ENCODE measurements around the gene NSUN2. TPM values are rescaled to one million over a fixed set of nuclear protein-coding genes. Genes with fewer than 3 reads are reported as not detected.

Gene NSUN2
- total RNA-seq, 1 experiment from 2014 or later: 155 TPM

- Histone ChIP-seq H4K20me1 (ENCODE audit: insufficient read depth) (no peaks in the 10 kb centered on the region), H3K27ac (no peak overlapping the region), H3K79me2 (ENCODE audit: low read depth) (no peaks in the 10 kb centered on the region), H2AFZ (no peak overlapping the region), H3K4me2 (no peak overlapping the region), H3K27me3 (ENCODE audit: insufficient read depth, low read depth) (no peaks in the 10 kb centered on the region), H3K4me1 (replicated peaks; ENCODE audit: insufficient read depth) (no peaks in the 10 kb centered on the region), H3K9me2 (ENCODE audit: insufficient read depth) (no peaks in the 10 kb centered on the region), H3K4me3 (no peak overlapping the region), H3F3A (ENCODE audit: insufficient read depth, low read depth) (no peaks in the 10 kb centered on the region), H3K36me3 (ENCODE audit: low read depth) (peaks cover 24% of the 10 kb centered on the region), H3K9me3 (ENCODE audit: insufficient read depth, low read depth) (no peaks in the 10 kb centered on the region)
- DNase-seq: no peak
- CTCF ChIA-PET: no interaction called here
- POLR2A ChIA-PET (ENCODE audit: unreplicated experiment): no interaction called here
- BruUV-seq (replicated peaks): no TSS peak
- intact Hi-C loops (cut with micrococcal nuclease; ENCODE audit: unreplicated experiment): no loop called here
- no peak for TF ChIP-seq CTCF (conservative IDR thresholded peaks at IDR 0.05)
- TF ChIP-seq EZH2 (IDR thresholded peaks at IDR 0.05; ENCODE audit: low read depth): no peak
These were observed 23.8 kb upstream of the NSUN2 start for GRCh38 chr5:6656680-6657079.

- POLR2A ChIA-PET (ENCODE audit: unreplicated experiment): no interaction called here
- H3K27ac ChIP-seq: no peak overlapping the region
These were observed 22.6 kb upstream of the NSUN2 start for GRCh38 chr5:6655432-6655831.

GRCh38 chr5:6652025-6652424 lies 19.2 kb upstream of the NSUN2 start:
- Histone ChIP-seq H3K27ac (no peak overlapping the region), H3K4me1 (replicated peaks; ENCODE audit: insufficient read depth) (no peaks in the 10 kb centered on the region), H3K36me3 (ENCODE audit: low read depth) (peaks cover 16% of the 10 kb centered on the region), H2AFZ (no peak overlapping the region), H3K79me2 (ENCODE audit: low read depth) (peaks cover 16% of the 10 kb centered on the region), H4K20me1 (ENCODE audit: insufficient read depth) (0 out of 2 replicates have a peak, but pooled peaks cover 11% of the 10 kb centered on the region), H3K4me2 (no peak overlapping the region), H3F3A (ENCODE audit: insufficient read depth, low read depth) (no peaks in the 10 kb centered on the region), H3K9me3 (ENCODE audit: insufficient read depth, low read depth) (no peaks in the 10 kb centered on the region), H3K4me3 (no peak overlapping the region), H3K9me2 (ENCODE audit: insufficient read depth) (no peaks in the 10 kb centered on the region), H3K27me3 (ENCODE audit: insufficient read depth, low read depth) (no peaks in the 10 kb centered on the region)
- CTCF ChIA-PET: no interaction called here
- intact Hi-C loops (cut with micrococcal nuclease; ENCODE audit: unreplicated experiment): no loop called here
- no TSS peak for BruUV-seq (replicated peaks)
- POLR2A ChIA-PET (ENCODE audit: unreplicated experiment): no interaction called here
- DNase-seq: no peak
- no peak for TF ChIP-seq EZH2 (IDR thresholded peaks at IDR 0.05; ENCODE audit: low read depth)
- no peak for TF ChIP-seq CTCF (conservative IDR thresholded peaks at IDR 0.05)

More at GRCh38 chr5:6655432-6655831, 22.6 kb upstream of the NSUN2 start:
- TF ChIP-seq CTCF (conservative IDR thresholded peaks at IDR 0.05) (no peak), EZH2 (IDR thresholded peaks at IDR 0.05; ENCODE audit: low read depth) (no peak)
- Histone ChIP-seq H3K4me3 (no peak overlapping the region), H3K9me2 (ENCODE audit: insufficient read depth) (no peaks in the 10 kb centered on the region), H3K79me2 (ENCODE audit: low read depth) (no peaks in the 10 kb centered on the region), H4K20me1 (ENCODE audit: insufficient read depth) (no peaks in the 10 kb centered on the region), H3K9me3 (ENCODE audit: insufficient read depth, low read depth) (no peaks in the 10 kb centered on the region), H3K36me3 (ENCODE audit: low read depth) (peaks cover 24% of the 10 kb centered on the region), H2AFZ (no peak overlapping the region), H3K4me1 (replicated peaks; ENCODE audit: insufficient read depth) (no peaks in the 10 kb centered on the region), H3K27me3 (ENCODE audit: insufficient read depth, low read depth) (no peaks in the 10 kb centered on the region), H3F3A (ENCODE audit: insufficient read depth, low read depth) (no peaks in the 10 kb centered on the region), H3K4me2 (no peak overlapping the region)
- no TSS peak for BruUV-seq (replicated peaks)
- DNase-seq: no peak
- intact Hi-C loops (cut with micrococcal nuclease; ENCODE audit: unreplicated experiment): no loop called here
- CTCF ChIA-PET: no interaction called here
